ACC112 (cell line): ENCODE results near the gene RSPH1.

Source experiments
- H2AFZ ChIP-seq: fragments of 200-600 bp; sonication (generic); one replicate; pipeline ENCODE4 v1.6.0; 2017; ENCODE audit warnings: antibody characterized with exemption, low read length; ENCODE audit not compliant: unreplicated experiment
- H3K27ac ChIP-seq: fragments of 200-600 bp; sonication (generic); 2 replicates; pipeline ENCODE4 v1.5.1; 2014; ENCODE audit warnings: low read depth, mild to moderate bottlenecking, antibody characterized with exemption, low read length, moderate library complexity
- H3K27me3 ChIP-seq: fragments of 200-600 bp; sonication (generic); 2 replicates; pipeline ENCODE4 v1.6.1; 2014; ENCODE audit warnings: mild to moderate bottlenecking, antibody characterized with exemption, low read length, moderate library complexity, mixed read lengths; ENCODE audit not compliant: insufficient read depth
- H3K36me3 ChIP-seq: fragments of 200-600 bp; sonication (generic); 2 replicates; pipeline ENCODE4 v1.6.1; 2016; ENCODE audit warnings: mild to moderate bottlenecking, antibody characterized with exemption, low read length, moderate library complexity, mixed read lengths; ENCODE audit not compliant: insufficient read depth
- H3K4me1 ChIP-seq: fragments of 200-600 bp; sonication (generic); one replicate; pipeline ENCODE4 v1.6.1; 2016; ENCODE audit warnings: low read length, mixed read lengths; ENCODE audit not compliant: insufficient read depth, unreplicated experiment, control insufficient read depth
- H3K4me3 ChIP-seq: fragments of 200-600 bp; sonication (generic); 2 replicates; pipeline ENCODE4 v1.5.1; 2014; ENCODE audit warnings: mild to moderate bottlenecking, low read depth, low read length
- H3K79me2 ChIP-seq: fragments of 200-600 bp; sonication (generic); one replicate; pipeline ENCODE4 v1.6.0; 2016; ENCODE audit warnings: low read length; ENCODE audit not compliant: control insufficient read depth, unreplicated experiment, insufficient read depth

The RSPH1 gene

GRCh38 chr21:42498012-42498411 is 2.0 kb upstream of the RSPH1 start:
- H3K27me3 ChIP-seq: peaks cover 10% of the 10 kb centered on the region; the same call in 1 of the 2 replicates
- no peak overlapping the region for H2AFZ ChIP-seq
- H3K4me3 ChIP-seq: no peak overlapping the region
- no peaks in the 10 kb centered on the region for H3K79me2 ChIP-seq
- H3K36me3 ChIP-seq: no peaks in the 10 kb centered on the region
- no peak overlapping the region for H3K27ac ChIP-seq
- H3K4me1 ChIP-seq: peaks cover 6% of the 10 kb centered on the region

- Histone ChIP-seq H3K27me3 (peaks cover 12% of the 10 kb centered on the region), H3K27ac (peak overlapping the region; percentile 20; the same call in 1 of the 2 replicates), H2AFZ (peak overlapping the region; percentile 95), H3K36me3 (no peaks in the 10 kb centered on the region), H3K79me2 (no peaks in the 10 kb centered on the region), H3K4me3 (peak overlapping the region; percentile 94), H3K4me1 (peaks cover 6% of the 10 kb centered on the region)
Observed at GRCh38 chr21:42496839-42497202, 797 bp upstream of the RSPH1 start.

- Histone ChIP-seq H3K4me1 (peaks cover 6% of the 10 kb centered on the region), H2AFZ (peak overlapping the region; percentile 66), H3K4me3 (peak overlapping the region; percentile 94), H3K27me3 (peaks cover 22% of the 10 kb centered on the region), H3K79me2 (no peaks in the 10 kb centered on the region), H3K36me3 (no peaks in the 10 kb centered on the region), H3K27ac (no peak overlapping the region)
Observed at GRCh38 chr21:42495765-42496119, 282 bp downstream of the RSPH1 start.

GRCh38 chr21:42495027-42495426 is 997 bp downstream of the RSPH1 start:
- H3K79me2 ChIP-seq: no peaks in the 10 kb centered on the region
- H2AFZ ChIP-seq: no peak overlapping the region
- peaks cover 30% of the 10 kb centered on the region for H3K27me3 ChIP-seq
- H3K4me3 ChIP-seq: no peak overlapping the region
- peaks cover 6% of the 10 kb centered on the region for H3K4me1 ChIP-seq
- no peaks in the 10 kb centered on the region for H3K36me3 ChIP-seq
- no peak overlapping the region for H3K27ac ChIP-seq

- Histone ChIP-seq H3K36me3 (no peaks in the 10 kb centered on the region), H3K27me3 (peaks cover 46% of the 10 kb centered on the region), H3K4me1 (peaks cover 6% of the 10 kb centered on the region), H2AFZ (no peak overlapping the region), H3K27ac (no peak overlapping the region), H3K4me3 (no peak overlapping the region), H3K79me2 (no peaks in the 10 kb centered on the region)
Observed at GRCh38 chr21:42493109-42494060, 2.6 kb downstream of the RSPH1 start.

- H3K4me3 ChIP-seq: no peak overlapping the region
- H2AFZ ChIP-seq: no peak overlapping the region
- no peaks in the 10 kb centered on the region for H3K36me3 ChIP-seq
- H3K79me2 ChIP-seq: no peaks in the 10 kb centered on the region
- H3K27me3 ChIP-seq: peaks cover 58% of the 10 kb centered on the region
- peaks cover 6% of the 10 kb centered on the region for H3K4me1 ChIP-seq
- H3K27ac ChIP-seq: no peak overlapping the region
Observed at GRCh38 chr21:42492201-42492600, 3.8 kb downstream of the RSPH1 start.

- H3K36me3 ChIP-seq: no peaks in the 10 kb centered on the region
- H3K4me3 ChIP-seq: no peak overlapping the region
- no peak overlapping the region for H2AFZ ChIP-seq
- H3K79me2 ChIP-seq: no peaks in the 10 kb centered on the region
- no peak overlapping the region for H3K27ac ChIP-seq
- no peaks in the 10 kb centered on the region for H3K4me1 ChIP-seq
- peaks cover 67% of the 10 kb centered on the region for H3K27me3 ChIP-seq
Observed at GRCh38 chr21:42491328-42491727, 4.7 kb downstream of the RSPH1 start.

- Histone ChIP-seq H2AFZ (no peak overlapping the region), H3K4me1 (no peaks in the 10 kb centered on the region), H3K27me3 (peaks cover 73% of the 10 kb centered on the region), H3K79me2 (no peaks in the 10 kb centered on the region), H3K27ac (no peak overlapping the region), H3K4me3 (no peak overlapping the region), H3K36me3 (no peaks in the 10 kb centered on the region)
Observed at GRCh38 chr21:42490720-42491119, 5.3 kb downstream of the RSPH1 start.

- no peak overlapping the region for H3K4me3 ChIP-seq
Observed at GRCh38 chr21:42489991-42490390, 6.0 kb downstream of the RSPH1 start.

GRCh38 chr21:42489006-42489563 is 6.9 kb downstream of the RSPH1 start:
- Histone ChIP-seq H2AFZ (no peak overlapping the region), H3K79me2 (no peaks in the 10 kb centered on the region), H3K27ac (no peak overlapping the region), H3K4me1 (no peaks in the 10 kb centered on the region), H3K4me3 (no peak overlapping the region), H3K36me3 (no peaks in the 10 kb centered on the region), H3K27me3 (peaks cover 76% of the 10 kb centered on the region)

More at GRCh38 chr21:42489991-42490390, 6.0 kb downstream of the RSPH1 start:
- no peaks in the 10 kb centered on the region for H3K36me3 ChIP-seq
- no peak overlapping the region for H2AFZ ChIP-seq
- H3K79me2 ChIP-seq: no peaks in the 10 kb centered on the region
- peaks cover 75% of the 10 kb centered on the region for H3K27me3 ChIP-seq
- H3K27ac ChIP-seq: no peak overlapping the region
- no peaks in the 10 kb centered on the region for H3K4me1 ChIP-seq

GRCh38 chr21:42486531-42486930 is 9.5 kb downstream of the RSPH1 start:
- Histone ChIP-seq H3K27me3 (peaks cover 75% of the 10 kb centered on the region), H3K27ac (no peak overlapping the region), H3K4me3 (no peak overlapping the region), H3K4me1 (no peaks in the 10 kb centered on the region), H3K79me2 (no peaks in the 10 kb centered on the region), H3K36me3 (no peaks in the 10 kb centered on the region), H2AFZ (no peak overlapping the region)
